NCI-H774 (cell line): ENCODE results near the gene IRF2.
"Not testable (repeated sequence)": the region's sequence is repeated elsewhere in the genome, so short reads cannot be mapped to it uniquely, and the experiment has no call there.

Source experiments
- DNase-seq: peaks from one replicate; lab custom pipeline; 2025; lab: John Stamatoyannopoulos, UW

The IRF2 gene

DNA sequence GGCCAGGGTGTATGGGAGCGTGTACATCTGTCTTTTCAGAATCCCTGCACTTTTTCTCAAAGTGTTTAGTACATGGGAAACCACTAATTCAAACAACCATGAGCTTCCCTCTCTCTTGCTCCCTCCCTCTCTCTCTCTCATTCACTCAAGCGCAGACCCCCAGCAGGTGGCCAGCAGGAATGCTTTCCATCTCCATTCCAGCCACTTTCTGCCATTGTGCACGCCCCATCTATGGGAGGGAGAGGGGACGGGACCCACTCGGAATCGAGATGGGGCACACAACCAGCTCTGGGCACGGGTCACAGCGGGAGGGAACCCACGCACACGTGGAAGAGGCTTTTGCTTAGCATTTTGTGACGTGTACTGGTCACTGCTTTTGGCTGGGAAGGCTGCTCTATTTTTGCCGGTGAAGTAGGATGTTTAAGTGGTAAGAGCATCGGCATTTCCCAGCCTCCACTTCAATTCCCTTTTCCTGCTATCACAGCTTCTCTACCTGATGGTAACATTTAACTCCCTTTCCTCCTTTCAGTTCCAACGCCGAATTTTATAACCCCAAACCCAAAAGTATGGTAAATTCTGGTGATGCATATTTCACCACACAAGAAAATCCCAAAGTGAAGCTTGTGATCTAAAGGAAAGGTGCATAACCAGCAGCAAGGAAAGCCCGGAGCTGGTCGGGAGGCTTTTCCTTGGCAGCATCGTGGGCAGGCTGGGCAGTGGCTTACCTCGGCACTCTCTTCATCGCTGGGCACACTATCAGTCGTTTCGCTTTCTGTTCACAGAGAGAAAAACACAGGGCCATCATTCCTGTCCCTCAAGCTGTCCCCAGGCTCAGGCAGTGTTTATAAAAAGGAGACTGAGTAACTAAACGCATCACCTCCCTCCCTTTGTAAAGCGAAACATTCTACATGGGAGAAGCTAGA, 84.1 kb downstream of the IRF2 start:
- DNase-seq, result no peak

DNA sequence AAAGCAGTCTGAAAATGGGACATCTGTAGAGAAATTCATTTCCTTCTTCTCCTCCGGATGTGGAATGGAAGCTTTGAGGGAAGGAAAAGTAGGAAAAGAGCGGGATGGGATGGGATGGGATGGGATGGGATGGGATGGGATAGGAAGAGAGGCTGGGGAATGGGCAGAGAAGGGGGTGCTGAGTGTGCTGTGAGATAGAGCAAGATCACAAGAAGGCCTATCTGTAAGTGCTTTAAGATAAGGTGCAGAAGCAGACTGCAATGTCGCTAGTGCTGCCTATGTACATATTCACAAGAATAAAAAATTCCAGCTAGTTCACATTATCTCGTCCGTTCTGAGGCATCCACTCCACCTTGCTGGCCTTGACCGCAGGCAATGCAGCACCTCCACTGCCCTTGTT, 86.2 kb downstream of the IRF2 start:
- no peak for DNase-seq

DNA sequence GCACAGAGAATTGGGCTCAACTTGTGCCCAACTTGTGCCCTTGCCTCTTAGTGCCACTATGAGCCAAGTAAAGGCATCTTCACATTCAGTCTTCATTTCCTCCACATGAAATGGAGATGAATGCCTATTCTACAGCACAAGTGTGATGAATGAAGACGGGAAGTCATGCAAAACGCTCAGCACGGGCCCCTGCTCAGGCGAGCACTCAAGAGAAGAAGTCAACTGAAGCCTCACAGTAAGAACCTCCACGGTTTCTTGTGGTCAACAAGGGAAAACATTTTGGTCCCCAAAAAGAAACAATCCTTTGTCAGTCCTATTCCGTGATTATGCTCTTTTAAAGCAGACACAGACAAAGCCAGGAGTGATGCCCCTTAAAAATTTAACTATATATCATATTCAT, 87.0 kb downstream of the IRF2 start:
- no peak for DNase-seq

DNA sequence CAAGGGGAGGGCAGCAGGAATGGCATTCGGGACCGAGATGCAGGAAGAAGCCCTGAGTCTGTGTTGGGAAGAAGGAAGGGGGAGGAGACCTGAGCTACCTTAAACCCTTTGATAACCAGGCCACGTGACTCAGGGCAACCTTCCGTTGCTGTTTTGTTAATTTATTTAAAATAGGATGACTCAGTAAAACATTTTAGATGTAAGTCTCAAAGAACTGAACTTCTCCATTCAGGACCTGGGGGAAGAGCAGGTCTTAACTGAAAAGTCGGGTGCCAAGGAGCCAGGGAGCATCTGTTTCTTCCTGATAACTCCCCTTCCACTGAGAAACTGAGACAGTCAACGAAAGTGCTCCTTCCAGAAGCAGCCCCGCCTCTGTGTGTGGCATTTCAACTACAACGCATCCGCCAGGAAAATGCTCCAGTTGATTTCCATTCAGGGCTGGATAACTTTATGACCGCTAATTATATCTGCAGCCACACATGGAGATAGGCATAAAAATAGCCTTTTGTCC, 88.0 kb downstream of the IRF2 start:
- no peak for DNase-seq

DNA sequence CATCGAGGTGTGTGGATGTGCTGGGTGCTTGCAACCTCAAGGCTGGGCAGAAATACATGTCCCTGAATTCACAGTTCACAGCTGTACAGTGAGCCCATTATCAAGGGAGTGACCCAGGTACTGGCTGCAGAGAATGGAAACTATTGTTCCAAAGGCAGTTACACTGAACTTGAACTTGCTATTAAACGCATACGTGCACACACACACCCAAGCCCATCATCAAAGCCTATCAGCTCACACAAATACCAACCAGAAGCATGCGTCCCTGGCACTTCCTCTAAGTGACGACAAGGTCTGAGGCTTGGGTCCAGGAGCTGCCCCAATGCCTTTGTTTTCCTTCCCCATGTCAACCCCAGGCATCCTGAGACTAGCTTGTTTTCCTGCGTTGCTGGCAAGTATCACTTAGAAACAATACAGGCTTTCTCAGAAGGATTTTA, 88.6 kb downstream of the IRF2 start:
- DNase-seq, result no peak

DNA sequence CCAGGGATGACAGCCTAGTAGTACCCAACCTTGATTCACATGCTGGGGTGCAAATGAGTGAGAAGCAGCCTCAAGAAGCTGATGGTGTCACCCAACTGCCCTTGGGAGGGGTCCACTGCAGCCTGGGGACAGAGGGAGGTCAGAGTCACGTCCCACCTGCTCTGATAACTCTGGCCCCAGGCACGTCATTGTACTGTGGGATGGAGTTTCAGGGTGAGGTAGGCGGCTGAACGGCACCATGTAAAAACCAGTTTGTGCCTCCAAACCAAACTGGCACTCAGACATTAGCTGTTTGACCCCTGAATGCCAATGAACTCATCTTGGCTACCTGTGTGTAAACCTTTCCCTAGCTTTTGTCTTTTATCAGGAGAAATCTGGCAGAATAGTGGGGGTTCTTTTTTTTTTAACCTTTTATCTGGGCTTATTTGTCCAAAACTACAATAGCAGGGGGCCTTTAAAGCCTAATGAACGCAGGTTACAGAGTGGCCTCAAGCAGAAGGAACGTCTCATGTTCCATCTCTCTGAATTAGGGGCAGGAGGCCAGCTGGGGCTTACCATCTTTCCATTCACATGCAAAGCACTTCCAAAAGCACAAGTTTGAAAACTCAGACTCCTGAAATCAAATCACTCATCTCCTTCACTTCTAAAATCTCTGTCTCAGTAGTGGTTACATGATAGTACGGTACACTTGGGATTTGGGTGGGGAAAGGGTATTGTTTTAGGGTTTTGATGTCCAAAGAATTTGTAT, 89.4 kb downstream of the IRF2 start:
- DNase-seq, result no peak

DNA sequence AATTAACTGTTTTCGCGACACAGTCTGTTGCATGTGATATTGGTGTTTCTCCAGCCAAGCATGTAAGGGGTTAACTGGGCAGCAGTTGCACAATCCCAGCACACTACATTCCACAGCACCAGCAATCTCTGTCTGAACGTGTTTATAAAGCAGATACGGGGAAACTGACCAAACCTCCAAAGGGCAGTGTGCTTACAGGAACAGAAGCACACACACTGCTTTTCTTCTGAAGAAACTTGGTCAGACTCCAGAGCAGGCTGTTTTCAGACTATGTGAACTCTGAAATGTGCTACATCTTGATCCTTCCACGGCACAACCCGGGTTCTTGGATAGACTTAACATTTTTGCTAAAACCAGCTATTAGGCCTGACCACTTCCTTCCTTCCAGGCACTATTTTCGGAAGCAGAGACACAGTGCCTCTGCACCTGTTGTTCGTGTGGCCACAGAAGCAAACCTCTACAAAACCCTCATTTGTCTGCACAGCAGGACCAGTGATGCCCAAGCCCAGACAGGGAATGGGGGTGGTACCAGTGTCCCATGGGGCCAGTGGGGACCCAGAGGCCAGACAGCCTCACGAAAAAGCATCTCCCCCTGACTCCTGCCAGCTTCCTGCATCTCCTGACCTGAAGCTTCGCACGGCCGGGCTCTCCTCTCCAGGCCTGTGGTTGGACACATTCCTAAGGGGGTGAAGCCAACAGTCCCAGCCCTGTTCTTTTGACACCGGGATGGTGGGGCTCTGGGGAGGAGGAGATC, 90.1 kb downstream of the IRF2 start:
- DNase-seq, result no peak

DNA sequence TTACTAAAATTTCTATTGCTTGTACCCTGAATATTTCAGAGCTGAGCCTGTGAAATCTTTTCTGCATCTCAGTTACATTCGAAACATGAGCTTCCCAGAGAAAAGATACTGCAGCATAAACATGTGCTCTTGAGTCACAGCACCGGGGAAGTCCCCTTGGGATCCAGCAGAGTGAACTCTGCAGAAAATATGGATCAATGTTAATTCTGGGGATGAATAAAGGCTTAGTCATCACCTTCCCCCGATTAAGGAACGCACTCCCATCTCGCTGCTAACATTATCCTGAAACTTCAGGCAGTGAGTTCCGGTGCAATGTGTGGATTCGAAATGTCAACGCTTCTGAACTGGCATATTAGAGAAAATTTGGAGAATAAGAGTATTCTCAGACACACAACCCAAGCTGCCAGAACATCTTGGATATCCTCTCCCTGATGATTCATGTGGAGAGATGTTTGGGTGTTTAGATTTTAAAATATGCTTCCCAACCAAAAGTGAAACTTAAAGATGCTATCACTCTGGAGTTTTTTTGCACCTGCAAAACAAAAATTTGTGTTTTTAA, 90.8 kb downstream of the IRF2 start:
- DNase-seq, result no peak

DNA sequence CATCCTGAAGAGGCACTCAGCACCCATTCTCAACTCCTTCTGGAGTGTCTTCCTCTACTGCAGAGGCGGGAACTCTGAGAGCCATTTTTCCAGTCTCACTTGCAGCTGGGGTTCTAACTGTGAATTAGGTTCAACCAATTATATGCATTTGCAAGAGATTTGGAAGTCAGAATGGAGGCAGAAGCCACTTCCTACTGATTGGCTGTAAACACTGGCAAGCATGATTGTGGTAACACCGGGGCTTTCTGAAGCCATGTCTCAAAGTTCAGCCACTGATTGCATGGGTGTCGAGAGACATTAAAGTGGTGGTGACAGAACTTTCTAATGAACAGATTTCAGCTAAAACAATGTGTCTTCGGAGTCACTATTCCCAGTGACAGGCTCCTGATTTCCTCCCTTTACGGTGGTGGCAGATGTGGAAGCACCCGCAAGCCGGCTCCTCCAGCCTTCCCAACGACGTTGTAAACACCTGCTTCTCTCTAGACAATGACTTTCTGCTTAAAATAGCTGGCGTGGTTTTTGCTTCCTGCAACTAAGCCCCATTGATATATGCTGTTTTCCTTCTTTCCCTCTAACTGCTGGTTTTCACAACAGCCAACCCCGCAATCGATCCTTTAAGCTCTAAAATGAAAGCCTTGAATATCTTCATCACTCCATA, 92.0 kb downstream of the IRF2 start:
- DNase-seq, result no peak

DNA sequence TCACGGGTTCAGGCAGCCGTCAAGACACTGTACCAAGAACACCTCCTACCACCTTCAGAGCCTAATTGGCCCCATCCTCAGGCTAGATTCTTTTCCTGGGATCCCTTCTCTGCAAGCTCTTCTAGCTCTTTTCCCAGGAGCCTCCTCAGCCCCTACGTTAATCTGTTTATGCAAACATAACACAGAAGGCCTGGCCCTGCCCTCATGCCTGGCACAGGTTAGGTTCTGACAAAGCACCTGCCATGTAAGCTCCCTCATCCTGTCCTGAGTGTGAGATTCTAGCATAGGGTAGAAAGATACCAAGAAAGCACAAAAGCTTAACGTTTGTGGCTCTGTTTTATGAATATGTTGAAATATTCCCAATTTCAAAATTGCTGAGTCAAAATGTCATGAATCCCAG, 93.6 kb downstream of the IRF2 start:
- no peak for DNase-seq

DNA sequence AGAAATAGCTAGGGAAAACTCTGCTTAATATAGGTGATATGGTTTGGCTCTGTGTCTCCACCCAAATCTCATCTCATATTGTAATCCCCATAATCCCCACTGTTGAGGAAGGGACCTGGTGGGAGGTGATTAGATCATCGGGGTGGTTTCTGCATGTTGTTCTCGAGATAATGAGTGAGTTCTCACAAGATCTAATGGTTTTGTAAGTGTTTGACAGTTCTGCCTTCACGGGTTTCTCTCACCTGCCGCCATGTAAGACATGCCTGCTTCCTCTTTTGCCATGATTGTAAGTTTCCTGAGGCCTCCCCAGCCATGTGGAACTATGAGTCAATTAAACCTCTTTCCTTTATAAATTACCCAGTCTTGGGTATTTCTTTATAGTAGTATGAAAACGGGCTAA, 94.1 kb downstream of the IRF2 start:
- DNase-seq, result not testable (repeated sequence)

DNA sequence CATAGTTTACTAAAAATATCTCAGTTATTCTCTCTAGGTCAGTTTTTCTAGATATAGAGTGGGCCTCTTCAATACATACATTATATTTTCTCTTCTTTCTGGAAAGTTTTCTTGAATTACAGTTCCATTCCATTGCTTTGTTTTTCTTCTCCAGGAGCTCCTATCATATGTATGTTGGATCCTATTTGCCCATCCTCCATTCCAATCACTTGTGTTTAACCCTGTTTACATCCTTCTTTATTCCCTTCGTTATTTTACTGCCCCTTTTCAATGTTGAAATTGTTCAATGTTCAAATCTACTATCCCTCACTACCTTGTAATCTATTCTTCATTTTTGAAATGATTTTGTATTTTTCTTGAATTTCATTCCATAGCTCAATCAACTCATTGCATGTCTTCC, 97.4 kb downstream of the IRF2 start:
- no peak for DNase-seq

DNA sequence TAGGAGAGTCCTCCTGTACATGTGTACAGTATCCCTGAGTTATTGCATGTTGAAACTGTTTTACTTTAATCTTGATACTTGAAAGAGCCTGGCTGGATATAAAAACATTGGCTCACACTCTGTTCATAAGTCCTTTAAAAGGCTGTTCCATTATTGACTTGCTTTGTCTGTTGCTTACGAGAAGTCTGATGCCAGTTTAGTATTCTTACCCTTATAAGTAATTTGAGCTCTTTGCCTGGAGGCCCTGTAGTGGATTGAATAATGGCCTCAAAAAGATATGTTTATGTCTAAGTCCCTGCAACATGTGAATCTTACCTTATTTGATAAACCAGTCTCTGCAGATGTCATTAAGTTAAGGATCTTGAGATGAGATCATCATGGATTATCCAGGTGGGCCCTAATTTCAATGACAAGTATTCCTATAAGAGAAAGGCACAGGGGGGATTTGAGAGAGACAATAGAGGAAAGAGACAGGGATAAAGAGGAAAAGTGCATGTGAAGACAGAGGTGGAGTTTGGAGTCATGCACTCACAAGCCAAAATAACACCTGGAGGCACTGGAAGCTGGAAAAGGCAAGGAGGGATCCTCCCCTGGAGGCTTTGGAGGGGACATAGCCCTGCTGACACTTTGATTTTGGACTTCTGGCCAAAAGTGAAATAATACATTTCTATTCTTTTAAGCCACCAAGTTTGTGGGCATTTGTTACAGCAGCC, 98.1 kb downstream of the IRF2 start:
- DNase-seq, result no peak

DNA sequence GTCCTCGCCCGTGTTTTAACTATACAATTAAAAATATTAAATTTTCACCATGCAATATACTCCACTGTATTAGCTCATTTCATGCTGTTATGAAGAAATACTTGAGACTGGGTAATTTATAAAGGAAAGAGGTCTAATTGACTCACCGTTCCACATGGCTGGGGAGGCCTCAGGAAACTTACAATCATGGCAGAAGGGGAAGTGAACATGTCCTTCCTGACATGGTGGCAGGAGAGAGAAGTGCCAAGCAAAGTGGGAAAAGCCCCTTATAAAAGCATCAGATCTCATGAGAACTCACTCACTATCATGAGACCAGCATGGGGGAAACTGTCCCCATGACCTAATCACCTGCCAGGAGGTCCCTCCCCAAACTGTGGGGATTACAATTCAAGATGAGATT, 98.7 kb downstream of the IRF2 start:
- DNase-seq, result not testable (repeated sequence)

DNA sequence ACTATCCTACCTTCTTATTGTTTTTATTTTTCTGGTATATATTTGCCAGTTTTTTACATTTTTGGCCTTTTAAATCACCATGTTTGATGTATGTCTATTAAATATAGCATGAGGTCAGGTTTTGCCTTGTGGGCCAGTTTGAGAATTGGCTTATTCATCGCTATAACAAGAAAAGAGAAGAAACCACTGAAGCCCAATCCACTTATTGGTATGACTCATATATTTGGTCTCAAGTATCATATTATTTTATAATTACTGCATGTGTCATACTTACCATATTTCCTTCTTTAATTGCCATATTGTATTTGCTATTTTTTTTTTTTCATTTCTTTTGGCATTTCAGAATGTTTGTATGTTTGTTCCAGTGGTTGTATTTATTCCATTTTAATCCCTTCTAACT, 99.3 kb downstream of the IRF2 start:
- DNase-seq, result no peak

DNA sequence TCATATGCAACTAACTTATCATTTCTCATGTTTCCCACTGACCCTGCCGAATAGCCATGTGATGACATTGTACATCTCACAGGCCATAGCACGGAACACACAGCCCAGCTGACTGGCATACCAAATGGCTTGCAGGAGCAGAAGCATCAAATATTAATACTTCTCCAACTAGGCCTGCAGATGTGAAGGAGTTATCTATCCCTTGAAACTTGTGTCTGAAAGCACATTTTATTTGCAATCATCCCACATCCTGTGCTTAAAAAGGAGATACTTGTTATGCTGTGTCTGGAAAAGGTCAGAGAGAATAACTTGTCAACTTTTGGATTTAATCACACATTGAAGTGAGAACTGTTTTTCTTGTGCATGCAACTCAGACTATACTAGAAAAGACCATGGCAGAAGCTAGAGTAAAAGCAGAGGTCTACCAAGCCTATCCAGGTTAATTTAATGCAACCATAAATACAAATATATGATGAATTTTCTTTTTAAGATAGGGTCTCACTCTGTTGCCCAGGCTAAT, 100.4 kb downstream of the IRF2 start:
- no peak for DNase-seq

DNA sequence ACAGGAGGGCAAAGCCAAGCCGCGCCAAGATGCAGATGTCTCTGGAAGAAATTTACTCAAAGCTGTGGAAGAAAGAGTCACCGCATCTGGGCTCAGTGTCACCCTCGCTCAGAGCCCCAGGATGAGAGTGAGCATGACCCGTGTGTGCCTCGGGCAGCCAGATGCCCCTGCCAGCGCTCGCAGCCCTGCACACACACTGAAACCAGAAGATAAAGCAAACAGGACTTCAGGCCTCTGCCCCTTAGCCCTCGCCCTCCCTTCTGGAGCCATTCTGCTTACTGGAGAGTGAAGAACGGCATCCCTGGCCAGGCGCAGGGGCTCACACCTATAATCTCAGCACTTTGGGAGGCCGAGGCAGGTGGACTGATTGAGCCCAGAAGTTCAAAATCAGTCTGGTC, 103.0 kb downstream of the IRF2 start:
- no peak for DNase-seq

DNA sequence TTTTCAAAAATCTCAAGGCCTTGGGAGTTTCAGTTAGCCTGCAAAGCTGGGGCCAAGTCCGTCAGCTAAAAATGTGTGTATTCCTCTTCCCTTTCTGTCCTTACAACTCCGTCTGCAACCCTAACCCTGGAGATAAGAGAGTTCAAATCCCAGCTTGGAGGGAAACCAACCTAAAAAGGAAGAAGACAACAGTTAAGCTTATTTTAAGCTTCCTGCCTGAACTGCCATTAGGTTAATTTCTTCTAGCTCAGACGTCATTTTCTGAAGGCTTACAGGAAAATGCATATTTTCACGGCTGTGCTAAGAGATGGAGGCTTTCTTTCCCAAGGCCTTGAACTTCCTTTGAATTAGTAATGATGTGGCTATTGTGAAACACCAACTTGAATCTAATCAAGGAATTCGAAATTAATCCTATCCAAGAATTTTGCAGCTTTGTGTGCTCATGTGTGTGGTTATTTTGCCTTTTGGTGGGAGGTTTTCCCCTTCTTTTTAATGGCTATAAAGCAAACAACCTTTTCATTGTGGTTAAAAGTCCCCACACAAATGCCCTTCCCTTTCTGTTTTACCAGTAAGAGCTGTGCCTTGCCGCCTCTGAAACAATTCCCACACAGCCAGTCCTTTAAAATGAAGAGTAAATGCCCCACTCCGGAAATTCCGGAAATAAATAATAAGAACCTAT, 103.5 kb downstream of the IRF2 start:
- no peak for DNase-seq

DNA sequence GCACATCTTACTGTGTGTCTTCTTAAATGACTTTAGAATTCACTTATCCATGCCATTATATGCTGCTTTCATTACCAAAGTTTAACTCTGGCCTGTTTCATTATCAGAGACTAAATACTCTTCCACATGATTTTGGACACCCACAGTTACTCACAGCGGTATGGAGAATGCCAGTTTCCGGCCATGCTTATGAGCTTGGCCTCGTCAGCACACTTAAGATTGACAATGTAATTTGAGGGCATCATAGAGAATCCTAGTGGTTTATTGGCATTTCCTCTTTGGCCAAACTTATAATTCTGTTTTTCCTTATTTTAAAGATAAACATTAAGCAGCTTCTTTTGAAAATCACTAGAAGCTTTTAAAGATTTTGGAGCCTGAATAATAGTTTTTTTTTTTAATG, 104.5 kb downstream of the IRF2 start:
- no peak for DNase-seq

DNA sequence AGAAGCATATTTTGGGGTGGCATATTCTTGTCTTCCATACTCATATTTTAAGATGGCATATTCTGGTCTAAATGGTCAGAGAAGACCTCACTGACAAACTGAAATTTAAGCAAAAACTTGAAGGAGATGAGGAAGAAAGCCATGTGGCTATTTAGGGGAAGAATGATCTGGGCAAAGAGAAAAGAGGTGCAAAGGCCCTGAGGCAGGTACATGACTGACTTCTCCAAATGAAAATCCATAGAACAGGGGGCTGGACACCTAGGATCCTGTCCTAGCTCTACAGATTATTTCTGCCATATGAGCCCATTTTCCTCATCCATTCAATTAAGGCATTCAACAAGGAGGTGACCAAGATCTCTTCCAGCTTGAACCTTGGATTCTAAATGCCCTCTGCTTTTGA, 105.6 kb downstream of the IRF2 start:
- no peak for DNase-seq
